Measurements from ENCODE around the gene SELENOW. TPM values are rescaled to one million over a fixed set of nuclear protein-coding genes. Genes with fewer than 3 reads are reported as not detected.
A peak's percentile ranks its signal among the peaks of the same experiment; 100 is the strongest.

SELENOW gene
- total and polyA plus RNA-seq, 2 of the 8 experiments (the other 6 are each of a cell fraction or from before 2014, with no cell fraction given), result 371 to 588 TPM

DNA sequence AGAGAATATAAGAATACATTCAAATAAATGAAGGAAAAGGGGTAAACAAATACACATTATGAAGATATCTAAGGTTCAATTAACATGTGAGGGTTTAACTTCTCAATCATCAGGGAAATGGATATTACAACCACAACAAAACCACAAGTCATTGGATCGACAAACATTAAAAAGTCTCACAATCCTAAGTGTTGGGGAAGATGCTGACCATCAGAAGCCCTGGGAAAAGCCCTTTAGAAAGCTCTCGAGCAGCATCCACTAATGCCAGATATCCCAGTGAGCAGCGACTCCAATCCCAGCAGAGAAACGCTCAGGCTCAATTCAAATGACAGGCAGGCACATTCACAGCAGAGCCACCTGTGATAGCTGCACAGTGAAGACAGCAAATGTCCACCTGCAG is 22.8 kb downstream of the SELENOW start:
- H3K27ac ChIP-seq (ENCODE audit: low read depth, low read length), result no peak overlapping the region
- CTCF ChIA-PET (ENCODE audit: partially characterized antibody), result no interaction called here
- no peak overlapping the region for H2AFZ ChIP-seq (ENCODE audit: low read length)
- H3K56ac ChIP-seq (replicated peaks; ENCODE audit: insufficient read length, low read depth, low read length), result no peak overlapping the region
- POLR2A ChIA-PET (ENCODE audit: partially characterized antibody), result no interaction called here
- H4K20me1 ChIP-seq (replicated peaks in 1 of 2; ENCODE audit: control insufficient read depth in 1 of 2, insufficient read depth in 2 of 2, low read length in 2 of 2), result no peaks in the 10 kb centered on the region
- H3K14ac ChIP-seq (ENCODE audit: insufficient read length), result no peak overlapping the region
- no peak overlapping the region for H2BK5ac ChIP-seq (ENCODE audit: low read depth, low read length)
- FAIRE-seq (peak; percentile 24), DNase-seq (ENCODE audit: low read depth in 1 of 2, low spot score in 2 of 2) (no peak)
- no peak overlapping the region for H2AK5ac ChIP-seq (ENCODE audit: low read depth, low read length)
- no peak overlapping the region for H4K91ac ChIP-seq (replicated peaks; ENCODE audit: insufficient read length, low read length)
- H3K9me3 ChIP-seq (ENCODE audit: insufficient read depth in 2 of 2, low read depth in 1 of 2, low read length in 1 of 2), result no peaks in the 10 kb centered on the region
- H3K18ac ChIP-seq (ENCODE audit: extremely low read depth, low read length), result no peak overlapping the region
- H3K4me3 ChIP-seq (ENCODE audit: extremely low read depth in 1 of 4, insufficient read depth in 2 of 4, low read depth in 3 of 4, low read length in 4 of 4), result no peak overlapping the region
- H2BK15ac ChIP-seq (ENCODE audit: low read length), result no peak overlapping the region
- no peak overlapping the region for H3K9ac ChIP-seq (replicated peaks in 1 of 4; ENCODE audit: extremely low read depth in 1 of 4, low read depth in 3 of 4, low read length in 3 of 4)
- H4K8ac ChIP-seq (ENCODE audit: extremely low read depth, insufficient read depth, low read length), result no peak overlapping the region
- no peaks in the 10 kb centered on the region for H3K23me2 ChIP-seq (ENCODE audit: low read depth, low read length)
- H3K79me1 ChIP-seq (ENCODE audit: low read depth, low read length), result no peaks in the 10 kb centered on the region
- no peak overlapping the region for H2BK12ac ChIP-seq (ENCODE audit: low read depth, low read length)
- no peaks in the 10 kb centered on the region for H3K36me3 ChIP-seq (ENCODE audit: control insufficient read depth in 2 of 4, insufficient read depth in 4 of 4, low read length in 3 of 4)
- no peak overlapping the region for H3K4ac ChIP-seq (replicated peaks; ENCODE audit: insufficient read length, low read depth, low read length)
- H2BK20ac ChIP-seq (ENCODE audit: low read length), result no peak overlapping the region
- no peaks in the 10 kb centered on the region for H3K27me3 ChIP-seq (replicated peaks in 1 of 4; ENCODE audit: control insufficient read depth in 3 of 4, extremely low read depth in 1 of 4, insufficient read depth in 3 of 4, low read length in 3 of 4)
- no peaks in the 10 kb centered on the region for H3K79me2 ChIP-seq (ENCODE audit: control insufficient read depth in 1 of 2, insufficient read depth in 2 of 2, low read length in 2 of 2)
- WGBS, 2 experiments (ENCODE audit: extremely low coverage in 1 of 2, insufficient coverage in 1 of 2, insufficient read length in 1 of 2, insufficient replicate concordance in 2 of 2, low coverage in 1 of 2, low lambda C conversion rate in 2 of 2, missing lambda C conversion rate in 1 of 2), result 92% methylated on average over 4 of the region's 4 CpGs; no CpG with 5 or more reads in 1 of the 2 experiments
- no peak overlapping the region for H2BK120ac ChIP-seq (replicated peaks; ENCODE audit: low read depth, low read length)
- H4K5ac ChIP-seq (ENCODE audit: insufficient read length, low read depth, low read length), result no peak overlapping the region
- no peaks in the 10 kb centered on the region for H3K4me1 ChIP-seq (replicated peaks in 1 of 4; ENCODE audit: control insufficient read depth in 3 of 4, insufficient read depth in 4 of 4, low read length in 3 of 4)
- TF ChIP-seq TAF7 (optimal IDR thresholded peaks at IDR 0.05; ENCODE audit: borderline replicate concordance, low read depth, low read length) (no peak), BACH1 (IDR thresholded peaks at IDR 0.05; ENCODE audit: low read length) (no peak), PHF8 (conservative IDR thresholded peaks at IDR 0.05; ENCODE audit: low read depth, low read length) (no peak), EZH2 (IDR thresholded peaks at IDR 0.05; ENCODE audit: low read depth, low read length, severe bottlenecking) (no peak), KDM1A (IDR thresholded peaks at IDR 0.05; ENCODE audit: borderline replicate concordance, low read length) (no peak), CBX8 (IDR thresholded peaks at IDR 0.05; ENCODE audit: borderline replicate concordance, low read depth, low read length) (no peak)
- no peak overlapping the region for H3K4me2 ChIP-seq (ENCODE audit: insufficient read depth in 1 of 2, low read depth in 2 of 2, low read length in 2 of 2)
- no peak overlapping the region for H3K23ac ChIP-seq (ENCODE audit: insufficient read length)

All from H1 (cell line).